GM10847 (cell line): ENCODE data around the gene PDE8A.

ENCODE experiments used
- POLR2A ChIP-seq: IDR thresholded peaks from 2 replicates; pipeline ENCODE4 v1.6.1; 2011; ENCODE audit not compliant: insufficient read length; ENCODE audit errors: extremely low read depth

Gene PDE8A

DNA sequence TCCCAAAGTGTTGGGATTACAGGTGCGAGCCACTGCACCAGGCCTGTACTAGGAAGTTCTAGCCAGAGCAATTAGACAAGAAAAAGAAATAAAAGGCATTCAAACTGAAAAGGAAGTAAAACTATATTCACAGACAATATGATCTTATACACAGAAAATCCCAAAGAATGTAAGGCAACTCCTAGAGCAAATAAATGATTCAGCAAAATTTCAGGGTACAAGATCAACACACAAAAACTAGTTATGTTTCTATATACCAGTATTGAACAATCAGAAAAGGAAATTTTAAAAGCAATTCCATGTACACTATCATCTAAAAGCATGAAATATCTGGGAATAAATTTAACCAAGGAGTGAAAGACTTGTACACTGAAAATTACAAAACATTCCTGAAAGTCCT is 180.6 kb downstream of the PDE8A start:
- no peak for TF ChIP-seq POLR2A

GRCh38 chr15:85164841-85165466 is 183.3 kb downstream of the PDE8A start:
- no peak for TF ChIP-seq POLR2A

DNA sequence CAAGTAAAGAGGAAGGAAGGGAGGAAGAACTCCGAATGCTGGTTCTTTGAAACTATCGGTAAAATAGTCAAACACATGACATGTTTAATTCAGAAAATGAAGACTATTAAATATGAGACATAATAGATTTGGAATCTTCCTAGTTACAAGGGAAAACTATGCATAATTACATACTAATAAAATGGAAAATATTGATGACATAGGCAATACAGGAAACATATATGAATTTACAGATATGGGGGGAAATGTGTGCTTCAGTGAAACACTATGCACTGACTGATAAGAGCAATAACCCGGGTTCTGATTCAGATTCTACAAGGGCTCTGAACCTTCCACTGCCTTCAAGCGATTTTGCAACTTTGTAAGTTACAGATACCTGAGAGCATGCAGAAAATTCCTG is 185.9 kb downstream of the PDE8A start:
- no peak for TF ChIP-seq POLR2A

DNA sequence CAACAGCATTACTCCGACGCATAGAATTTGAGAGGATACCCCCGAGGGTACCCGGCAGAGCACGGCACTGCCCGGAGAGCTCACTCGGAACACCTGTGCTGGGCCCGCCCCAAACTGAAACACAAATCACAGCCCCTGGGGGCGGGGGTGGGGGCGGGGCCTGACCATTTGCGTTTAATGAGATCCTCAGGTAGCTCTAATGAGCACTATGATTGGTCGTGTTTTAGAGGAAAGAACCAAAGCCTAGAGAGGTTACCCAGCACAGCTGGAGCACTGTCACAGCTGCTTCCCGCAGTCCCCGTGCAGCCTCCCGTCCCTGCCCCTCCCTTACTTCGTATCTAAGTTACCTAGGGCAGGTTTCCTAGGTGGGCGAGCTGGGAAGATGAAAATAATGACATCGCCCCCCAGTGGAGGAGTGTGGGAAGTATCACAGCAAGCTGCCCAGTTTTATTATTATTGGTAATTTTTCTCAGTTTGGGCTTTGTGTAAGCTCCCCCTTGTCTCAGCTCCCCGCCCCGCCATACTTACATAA is 187.1 kb downstream of the PDE8A start:
- TF ChIP-seq POLR2A, result no peak

DNA sequence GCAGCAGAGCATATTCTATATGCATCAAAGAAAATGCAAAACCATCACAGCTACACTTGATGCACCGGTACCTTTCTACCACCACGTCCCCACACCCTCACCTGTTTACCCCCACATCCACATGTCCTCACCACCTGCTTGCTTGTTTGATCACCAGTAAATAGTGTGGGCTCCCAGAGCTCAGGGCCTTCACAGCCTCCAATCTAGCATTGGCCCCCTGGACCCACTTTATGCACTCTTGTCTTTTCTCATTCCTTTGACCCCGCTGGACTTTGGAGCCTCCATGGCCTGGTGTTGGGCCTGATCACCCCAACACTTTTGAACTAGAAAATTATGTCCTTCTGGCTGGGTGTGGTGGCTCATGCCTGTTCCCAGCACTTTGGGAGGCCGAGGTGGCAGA is 190.1 kb downstream of the PDE8A start:
- no peak for TF ChIP-seq POLR2A

DNA sequence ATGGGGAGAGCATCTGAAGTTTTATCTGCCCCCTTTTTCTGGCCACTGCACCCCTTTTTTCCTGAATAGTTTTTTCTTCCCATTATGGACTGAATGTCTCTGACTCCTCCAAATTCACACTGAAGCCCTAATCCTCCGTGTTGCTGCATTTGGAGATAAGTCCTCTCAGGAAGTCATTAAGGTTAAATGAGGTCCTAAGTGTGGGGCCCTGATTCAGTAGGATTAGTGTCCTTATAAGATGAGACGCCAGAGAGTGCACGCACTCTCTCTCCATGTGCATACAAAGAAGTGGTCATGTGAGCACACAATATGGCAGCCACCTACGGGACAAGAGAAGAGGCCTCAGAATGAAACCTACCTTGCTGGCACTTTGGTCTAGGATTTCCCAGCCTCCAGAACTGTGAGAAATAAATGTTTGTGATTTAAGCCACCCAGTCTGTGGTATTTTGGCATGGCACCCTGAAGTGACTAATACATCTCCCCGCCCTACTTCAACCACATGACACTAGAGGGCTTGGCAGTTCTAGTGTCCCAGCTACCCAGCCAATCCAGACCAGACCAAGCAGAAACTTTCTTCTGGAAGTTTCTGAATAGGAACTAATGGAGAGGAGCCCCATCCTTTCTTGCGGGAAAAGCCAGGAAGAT is 191.3 kb downstream of the PDE8A start:
- no peak for TF ChIP-seq POLR2A

DNA sequence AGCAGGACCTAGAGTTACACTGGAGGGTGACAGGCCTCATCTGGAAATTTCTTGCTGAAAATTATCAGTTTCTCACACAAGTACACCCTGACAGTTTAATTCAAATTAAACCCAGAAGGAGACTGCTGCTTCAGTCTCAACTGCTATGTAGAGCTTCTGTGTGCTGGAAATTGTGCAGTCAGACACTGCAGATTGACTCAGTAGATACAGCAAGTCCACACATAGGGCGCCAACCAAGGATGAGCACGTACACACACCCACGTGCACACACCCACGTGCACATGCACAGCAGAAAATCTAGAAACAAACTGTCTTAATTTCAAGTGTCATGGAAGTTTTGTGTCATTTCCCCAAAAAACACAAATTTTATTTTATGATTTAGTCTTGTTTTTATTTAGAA is 192.9 kb downstream of the PDE8A start:
- no peak for TF ChIP-seq POLR2A

DNA sequence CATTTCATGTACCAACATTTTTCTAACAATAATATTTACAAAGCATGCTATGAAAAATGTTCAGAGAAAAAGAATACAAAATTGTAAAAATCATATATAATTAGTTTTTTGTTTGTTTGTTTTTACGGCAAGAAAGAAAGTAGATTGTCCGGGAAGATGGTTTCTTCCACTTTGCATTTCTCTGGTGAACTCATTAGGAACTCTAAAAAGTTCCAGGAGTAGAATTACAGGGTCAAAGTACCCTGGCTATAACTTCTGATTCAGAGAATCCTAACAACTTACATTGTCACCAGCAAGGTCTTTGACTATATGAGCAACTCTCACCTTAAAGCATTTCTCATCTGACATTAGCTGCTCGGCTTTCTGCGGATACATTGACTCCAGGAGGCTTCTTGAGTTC is 196.7 kb downstream of the PDE8A start:
- TF ChIP-seq POLR2A, result no peak

DNA sequence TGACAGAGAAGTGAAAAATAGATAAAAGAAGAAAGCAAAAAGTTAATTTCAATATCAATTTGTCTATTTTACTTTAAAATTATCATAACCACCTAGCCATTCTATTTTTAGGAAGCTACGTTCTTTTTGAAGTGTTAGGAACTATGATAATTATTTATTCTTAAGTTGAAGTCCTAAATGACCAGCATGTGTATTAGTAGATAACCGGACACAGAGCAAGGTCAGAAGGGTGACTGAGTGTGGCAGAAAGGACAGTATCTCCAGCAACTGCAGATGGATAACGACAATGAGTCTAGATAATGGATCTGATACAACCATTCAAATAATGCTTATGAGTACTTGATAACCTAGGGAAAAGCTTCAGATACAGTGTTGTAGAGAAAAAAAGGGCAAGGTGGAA is 198.0 kb downstream of the PDE8A start:
- TF ChIP-seq POLR2A, result no peak
